HG03460 (cell line): ENCODE measurements around the gene CIC.
A peak's percentile ranks its signal among the peaks of the same experiment; 100 is the strongest.

Experiments
- ATAC-seq: cut with Tn5 transposase; IDR thresholded peaks from one replicate; pipeline ENCODE4 v1.9.1; 2021; ENCODE audit not compliant: unreplicated experiment

CIC gene

GRCh38 chr19:42306646-42307045 lies 37.6 kb downstream of the CIC start:
- no peak for ATAC-seq

DNA sequence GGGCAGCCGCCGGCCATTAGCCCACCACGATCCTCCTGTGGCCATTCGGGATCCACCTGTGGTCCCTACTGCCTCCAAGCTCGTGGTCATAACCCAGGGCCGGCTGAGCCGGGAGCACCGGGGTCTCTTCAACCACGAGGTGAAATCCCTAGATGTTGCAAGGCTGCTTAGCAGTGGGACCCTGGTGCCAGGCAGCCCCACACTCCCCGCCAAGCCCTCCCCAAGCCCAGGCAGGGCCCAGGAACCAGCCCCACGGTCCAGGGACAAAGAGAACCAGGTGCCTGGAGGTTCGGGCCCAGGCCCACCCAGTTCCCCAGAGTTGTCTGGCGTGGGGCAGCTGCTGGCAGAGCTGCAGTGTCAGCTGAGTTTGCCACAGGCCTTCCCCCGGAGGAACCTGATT lies 40.6 kb downstream of the CIC start:
- no peak for ATAC-seq

GRCh38 chr19:42311657-42312056 lies 42.6 kb downstream of the CIC start:
- ATAC-seq, result no peak

DNA sequence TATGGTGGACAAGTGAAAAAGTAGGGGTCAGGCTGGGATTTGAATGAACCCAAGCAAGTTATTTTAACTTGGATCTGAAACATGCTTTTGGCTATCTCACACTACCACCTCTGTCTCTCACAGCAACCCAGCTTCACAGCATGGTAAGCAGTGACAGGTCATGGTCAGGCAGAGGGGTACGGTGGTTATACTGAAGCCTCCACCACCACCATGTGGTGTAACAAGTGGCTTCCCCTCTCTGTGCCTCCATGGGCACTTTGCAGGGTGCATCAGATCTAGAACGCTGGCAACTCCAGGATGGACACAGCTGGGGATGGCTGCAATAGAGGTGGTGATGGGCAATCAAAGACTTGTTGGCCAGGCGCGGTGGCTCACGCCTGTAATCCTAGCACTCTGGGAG lies 43.3 kb downstream of the CIC start:
- no peak for ATAC-seq

DNA sequence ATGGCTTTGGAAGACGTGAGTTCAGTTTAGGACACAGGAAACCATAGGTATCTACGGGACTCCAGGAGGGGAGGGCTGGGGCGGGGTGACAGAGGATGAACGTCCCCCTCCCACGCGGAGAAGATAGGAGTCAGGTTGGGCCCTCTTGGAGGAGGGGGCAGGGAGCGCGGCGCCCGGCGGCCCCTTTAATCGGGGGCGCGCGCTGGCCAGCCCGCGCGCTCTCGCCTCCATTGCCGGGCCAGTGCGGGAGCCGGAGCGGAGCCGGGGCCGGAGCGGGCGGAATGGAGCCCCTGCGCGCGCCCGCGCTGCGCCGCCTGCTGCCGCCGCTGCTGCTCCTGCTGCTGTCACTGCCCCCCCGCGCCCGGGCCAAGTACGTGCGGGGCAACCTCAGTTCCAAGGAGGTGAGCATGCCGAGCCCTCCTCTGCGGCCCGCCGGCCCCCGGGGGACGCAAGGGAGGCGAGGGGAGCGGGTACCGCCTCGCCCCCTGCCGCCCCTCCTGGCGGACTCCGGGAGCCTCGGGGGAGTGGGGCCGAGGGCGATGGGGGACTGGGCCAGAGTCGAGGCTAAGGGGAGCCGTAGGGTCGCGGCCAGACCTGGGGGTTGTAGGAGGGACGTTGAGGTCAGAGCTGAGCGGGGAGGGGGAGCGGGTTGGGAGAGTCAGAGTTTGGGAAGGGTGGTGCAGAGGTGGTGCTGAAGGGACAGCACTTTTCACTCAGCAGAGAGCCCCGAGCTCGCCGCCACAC lies 44.2 kb downstream of the CIC start, which contains the start of gene TMEM145:
Gene TMEM145, plus strand, starts transcription at position 214 of the 744 bp plus-strand sequence. Its CDS starts 68 bp downstream, at position 282.
- no peak for ATAC-seq

DNA sequence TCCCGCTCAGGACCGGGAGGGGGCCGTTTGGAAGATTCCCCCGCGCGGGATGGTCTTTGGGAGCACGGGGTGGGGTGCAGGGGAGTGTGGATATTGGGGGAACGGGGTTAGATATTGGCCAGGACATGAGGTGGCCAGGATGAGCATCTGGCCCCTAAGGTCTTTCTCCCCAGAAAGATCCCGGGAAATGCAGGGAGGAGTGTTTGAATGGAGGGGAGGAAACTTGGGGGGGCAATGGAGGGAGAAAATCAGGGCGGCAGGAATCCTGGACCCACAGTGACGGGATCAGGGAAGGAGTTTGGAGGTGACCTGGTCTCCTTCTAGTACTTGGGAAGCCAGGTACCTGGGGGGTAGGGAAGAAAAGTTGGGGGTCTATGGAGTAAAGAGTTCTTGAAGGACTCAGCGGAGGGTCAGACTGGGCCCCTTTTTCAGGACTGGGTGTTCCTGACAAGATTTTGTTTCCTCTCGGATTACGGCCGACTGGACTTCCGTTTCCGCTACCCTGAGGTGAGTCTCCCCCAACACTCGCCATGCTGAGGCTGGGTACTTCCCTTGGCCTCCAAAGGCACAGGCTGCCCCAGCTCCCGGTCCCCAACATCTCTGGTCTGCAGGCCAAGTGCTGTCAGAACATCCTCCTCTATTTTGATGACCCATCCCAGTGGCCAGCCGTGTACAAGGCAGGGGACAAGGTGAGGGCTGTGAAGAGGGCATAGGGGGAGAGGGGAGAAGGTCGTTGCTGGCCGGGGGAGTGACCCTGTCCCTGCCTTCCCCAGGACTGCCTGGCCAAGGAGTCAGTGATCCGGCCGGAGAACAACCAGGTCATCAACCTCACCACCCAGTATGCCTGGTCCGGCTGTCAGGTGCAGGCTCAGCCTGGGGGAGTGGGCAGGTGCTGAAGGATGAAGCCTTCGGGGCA lies 45.0 kb downstream of the CIC start:
- no peak for ATAC-seq

DNA sequence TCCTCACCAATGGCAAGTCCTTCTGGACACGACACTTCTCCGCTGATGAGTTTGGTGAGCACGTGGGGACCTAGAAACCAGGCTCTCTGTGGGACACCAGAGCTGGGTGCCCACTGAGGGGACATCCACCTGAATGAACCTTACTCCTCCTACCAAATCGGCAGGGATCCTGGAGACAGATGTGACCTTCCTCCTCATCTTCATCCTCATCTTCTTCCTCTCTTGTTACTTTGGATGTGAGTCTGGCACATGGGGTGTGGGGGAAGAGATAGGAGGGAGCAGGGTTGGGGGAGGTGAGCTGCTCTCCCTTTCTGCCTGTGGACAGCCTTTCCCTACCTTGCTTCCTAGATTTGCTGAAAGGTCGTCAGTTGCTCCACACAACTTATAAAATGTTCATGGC lies 46.0 kb downstream of the CIC start:
- ATAC-seq, result no peak

GRCh38 chr19:42316223-42317211 lies 47.5 kb downstream of the CIC start:
- no peak for ATAC-seq

DNA sequence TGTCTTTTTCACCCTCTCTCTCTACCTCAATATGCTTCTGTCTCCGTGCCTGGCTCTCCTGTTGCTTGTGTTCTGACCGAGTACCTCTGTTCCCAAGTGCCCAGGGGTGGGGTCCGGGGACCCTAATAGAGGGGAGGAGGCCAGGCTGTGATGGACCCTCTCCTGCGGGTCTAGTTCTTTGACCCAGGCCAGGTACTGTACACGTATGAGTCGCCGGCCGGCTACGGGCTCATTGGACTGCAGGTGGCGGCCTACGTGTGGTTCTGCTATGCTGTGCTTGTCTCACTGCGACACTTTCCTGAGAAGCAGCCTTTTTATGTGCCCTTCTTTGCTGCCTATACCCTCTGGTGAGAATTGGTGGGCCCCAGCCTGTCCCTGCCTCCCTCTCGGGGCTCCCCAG lies 48.5 kb downstream of the CIC start:
- ATAC-seq, result no peak

DNA sequence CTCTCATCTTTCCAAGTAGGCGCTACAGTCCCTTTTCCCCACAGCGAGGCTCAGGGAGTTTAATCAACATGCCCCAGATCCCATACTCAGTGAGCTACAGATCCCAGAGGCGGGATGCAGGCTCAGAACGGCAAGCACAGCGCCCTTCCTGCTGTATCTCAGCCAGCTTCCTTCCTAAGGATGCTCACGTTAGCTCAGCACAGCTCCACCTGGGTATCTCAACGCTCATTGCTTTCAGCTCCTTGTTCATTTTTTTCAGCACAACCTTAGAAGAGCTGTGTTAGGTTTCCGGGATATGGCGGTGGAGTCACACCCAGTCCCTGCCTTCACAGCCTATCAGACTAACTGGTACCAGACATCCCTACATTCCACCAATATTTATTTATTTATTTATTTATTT lies 53.3 kb downstream of the CIC start:
- ATAC-seq, result no peak

DNA sequence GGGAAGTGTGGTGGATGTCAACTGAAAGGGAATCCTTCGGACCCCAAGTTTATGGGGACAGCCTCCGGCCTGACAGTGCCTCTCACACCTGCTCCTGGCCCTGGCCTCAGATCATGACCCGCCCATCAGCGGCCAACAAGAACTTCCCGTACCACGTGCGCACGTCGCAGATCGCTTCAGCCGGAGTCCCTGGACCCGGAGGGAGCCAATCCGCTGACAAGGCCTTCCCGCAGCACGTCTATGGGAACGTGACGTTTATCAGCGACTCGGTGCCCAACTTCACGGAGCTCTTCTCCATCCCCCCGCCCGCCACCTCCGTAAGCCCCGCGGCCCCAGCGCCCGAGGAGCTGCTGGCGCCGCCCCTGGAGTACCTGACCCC lies 54.4 kb downstream of the CIC start:
- no peak for ATAC-seq

- ATAC-seq, result no peak
Measured at GRCh38 chr19:42323852-42324654, 55.0 kb downstream of the CIC start.

- no peak for ATAC-seq
Measured at GRCh38 chr19:42324655-42325307, 55.7 kb downstream of the CIC start.

- peak; percentile 85 for ATAC-seq
Measured at GRCh38 chr19:42325308-42325895, 56.4 kb downstream of the CIC start, which contains the start of gene MEGF8. Gene MEGF8 (plus strand): TSS chr19:42325635. CDS start chr19:42326244, 609 bp downstream.

DNA sequence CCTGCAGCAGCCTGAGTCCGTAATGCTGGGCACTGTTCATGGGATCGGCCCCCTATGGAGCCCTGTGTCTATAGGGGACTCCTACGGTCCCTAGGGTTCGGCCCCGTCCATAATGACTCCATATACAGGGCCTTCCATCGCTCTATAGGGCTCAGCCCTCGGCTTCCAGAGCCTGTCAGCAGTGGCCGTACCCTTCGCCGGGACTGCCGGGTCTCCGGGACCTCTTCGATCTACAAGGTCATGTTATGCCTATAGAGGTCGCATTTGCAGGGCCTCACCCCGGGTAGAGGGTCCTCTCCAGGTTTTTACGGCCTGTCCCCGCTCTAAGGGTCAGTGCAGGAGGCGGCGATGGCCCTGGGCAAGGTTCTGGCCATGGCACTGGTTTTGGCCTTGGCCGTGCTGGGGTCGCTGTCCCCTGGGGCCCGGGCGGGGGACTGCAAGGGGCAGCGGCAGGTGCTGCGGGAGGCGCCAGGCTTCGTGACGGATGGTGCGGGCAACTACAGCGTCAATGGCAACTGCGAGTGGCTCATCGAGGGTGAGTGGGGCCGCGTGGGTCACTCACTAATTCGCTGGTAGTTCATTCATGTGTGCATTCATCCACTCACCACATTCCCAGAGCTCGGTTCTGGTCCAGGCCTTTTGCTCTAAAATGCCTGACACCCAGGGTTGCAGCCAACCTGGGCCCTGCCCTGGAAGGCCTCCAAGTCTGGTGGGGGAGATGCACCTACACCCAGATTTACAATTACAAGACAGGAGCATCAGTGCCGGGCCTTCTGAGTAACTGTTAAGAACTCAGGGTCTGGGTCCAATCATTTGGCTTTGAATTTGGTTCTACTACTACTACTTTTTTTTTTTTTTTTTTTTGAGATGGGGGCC lies 57.1 kb downstream of the CIC start:
- peak; percentile 9 for ATAC-seq

GRCh38 chr19:42326969-42327368 lies 57.9 kb downstream of the CIC start:
- no peak for ATAC-seq

DNA sequence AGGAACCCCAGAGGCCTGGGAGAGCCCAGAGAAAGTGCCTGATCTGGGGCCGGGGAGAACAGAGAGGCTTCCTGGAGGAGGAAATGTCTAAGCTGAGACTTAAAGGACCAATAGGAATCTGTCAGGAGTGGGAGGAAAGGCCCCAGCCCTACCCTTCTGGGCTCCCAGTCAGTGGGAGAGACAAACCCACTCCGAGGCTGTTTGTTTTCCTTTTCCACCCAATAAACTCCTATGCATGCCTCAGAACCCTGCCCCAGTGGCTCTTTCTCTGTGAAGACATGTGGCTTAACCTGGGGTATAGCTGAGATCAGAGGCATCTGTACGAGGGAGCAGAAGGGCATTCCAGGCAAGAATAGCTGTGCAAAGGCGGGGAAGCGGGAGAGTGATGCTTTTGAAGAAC lies 58.3 kb downstream of the CIC start:
- ATAC-seq, result no peak

GRCh38 chr19:42328106-42328505 lies 59.1 kb downstream of the CIC start:
- ATAC-seq, result no peak
